Gastroesophageal sphincter (tissue), 4 donors: ENCODE results near the gene PTPN14. TPM values are rescaled to one million over a fixed set of nuclear protein-coding genes. Genes with fewer than 3 reads are reported as not detected.

Source experiments
- ATAC-seq: fragments of 150-250 bp; one replicate; pipeline ENCODE4 v1.9.1; 2016; ENCODE audit warnings: mild to moderate bottlenecking, moderate library complexity
- H3K27ac ChIP-seq, 4 donors: fragments of 200-600 bp; sonication (generic) in 3 of 4; 1 replicate in 3 of 4; 2 replicates in 1 of 4; pipeline ENCODE4 v1.5.1; 2016 to 2019
- H3K27me3 ChIP-seq: fragments of 200-600 bp; sonication (generic); one replicate; pipeline ENCODE4 v1.5.1; 2019
- H3K36me3 ChIP-seq, 2 donors: fragments of 200-600 bp; sonication (generic); one replicate each; pipeline ENCODE4 v1.5.1; 2019; ENCODE audit warnings: control low read depth in 1 of 2
- H3K4me1 ChIP-seq, 3 donors: fragments of 200-600 bp; sonication (generic); 1 replicate in 2 of 3; 2 replicates in 1 of 3; pipeline ENCODE4 v1.5.1; 2016 to 2019; ENCODE audit warnings: control low read depth in 2 of 3
- H3K4me3 ChIP-seq, 2 donors: fragments of 200-600 bp; sonication (generic); one replicate each; pipeline ENCODE4 v1.5.1; 2019; ENCODE audit warnings: mild to moderate bottlenecking in 1 of 2, moderate library complexity in 1 of 2
- H3K9me3 ChIP-seq, 3 donors: fragments of 200-600 bp; sonication (generic); one replicate each; pipeline ENCODE4 v1.5.1; 2017 to 2019; ENCODE audit warnings: control low read depth in 2 of 3
- EP300 ChIP-seq: sonication (generic); formaldehyde crosslinking; IDR thresholded peaks from one replicate; pipeline ENCODE4 v1.6.1; 2017; ENCODE audit warnings: antibody characterized with exemption, mild to moderate bottlenecking
- POLR2A ChIP-seq, 2 donors: fragments of 450-650 bp; IDR thresholded peaks; one replicate each; pipeline ENCODE4 v1.6.1; 2017; ENCODE audit warnings: antibody characterized with exemption in 2 of 2, mild to moderate bottlenecking in 2 of 2, moderate library complexity in 1 of 2
- POLR2AphosphoS5 ChIP-seq: sonication (generic); formaldehyde crosslinking; IDR thresholded peaks from one replicate; pipeline ENCODE4 v1.6.1; 2017; ENCODE audit warnings: antibody characterized with exemption
- WGBS, 2 donors: methylation state at CpG; one replicate each; pipeline ENCODE4 v1.1.5; 2018; ENCODE audit warnings: low coverage in 1 of 2; 5-methylcytosine and 5-hydroxymethylcytosine counted together
- total RNA-seq, 4 donors: library from RNA; depleted of rRNA; stranded (reverse); fragments of >200 nt; gene quantifications; one replicate each; pipeline ENCODE4 v1.1.0, GENCODE V29; 2016
- TF ChIP-seq, protein P1 (sequence below), 4 experiments: fragments of 200-600 bp in 2 of 4; fragments of 450-650 bp in 2 of 4; sonication (generic) in 1 of 4; IDR thresholded peaks; one replicate each; pipeline ENCODE4 v1.5.1; 2017 to 2019; ENCODE audit warnings: antibody characterized with exemption in 4 of 4, mild to moderate bottlenecking in 2 of 4, moderate library complexity in 2 of 4

The PTPN14 gene
- total RNA-seq, 4 donors from 2014 or later: 38.9 to 96.8 (median 75.4) TPM

DNA sequence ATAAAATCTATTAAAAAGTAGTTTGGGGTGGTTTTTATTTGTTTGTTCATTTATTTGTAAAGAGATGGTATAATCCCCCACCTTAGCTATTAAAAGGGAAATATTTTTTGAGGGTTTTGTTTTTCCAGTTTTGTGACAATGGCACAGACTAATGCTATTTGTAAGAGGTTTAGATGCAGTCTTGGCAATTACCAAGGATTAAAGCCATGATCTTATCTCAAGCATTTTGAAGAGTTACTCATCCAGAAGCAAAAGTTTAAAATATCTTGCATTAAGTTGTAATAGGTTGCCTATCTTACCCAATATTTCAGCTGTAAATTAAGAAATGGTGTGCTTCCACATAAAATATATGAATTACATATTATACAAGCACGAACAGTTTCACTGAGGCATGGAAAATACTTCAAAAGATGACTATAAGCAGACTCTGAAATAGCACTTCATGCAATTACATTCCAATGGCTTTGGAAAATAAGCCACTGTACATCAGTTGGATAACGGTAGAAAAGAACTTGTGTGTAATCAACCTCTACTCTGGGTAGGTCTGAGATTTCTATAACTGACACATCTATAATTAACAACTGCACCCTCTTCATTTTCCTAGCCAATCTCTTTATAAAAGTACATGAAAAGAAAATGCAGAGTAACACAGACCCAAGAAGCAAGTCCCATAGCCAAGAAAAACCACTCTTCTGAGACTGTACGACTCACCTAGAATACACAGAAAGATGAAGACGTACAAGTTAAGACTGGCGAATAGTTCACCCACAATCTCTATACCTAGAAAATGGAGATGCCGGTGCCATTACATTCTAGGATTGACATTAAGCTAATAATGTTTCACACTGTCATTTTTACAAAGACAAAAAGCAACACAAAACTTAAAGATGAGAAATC is 95.2 kb downstream of the PTPN14 start:
- H3K36me3 ChIP-seq: peaks cover 0 to 1% of the 10 kb centered on the region in 2 donors
- no peaks in the 10 kb centered on the region for H3K27me3 ChIP-seq
- 57 to 78% methylated on average over 6 of the region's 6 CpGs for WGBS, 2 donors
- H3K4me3 ChIP-seq: no peak overlapping the region
- ATAC-seq: no peak
- no peak for TF ChIP-seq POLR2AphosphoS5
- TF ChIP-seq, protein P1, sequence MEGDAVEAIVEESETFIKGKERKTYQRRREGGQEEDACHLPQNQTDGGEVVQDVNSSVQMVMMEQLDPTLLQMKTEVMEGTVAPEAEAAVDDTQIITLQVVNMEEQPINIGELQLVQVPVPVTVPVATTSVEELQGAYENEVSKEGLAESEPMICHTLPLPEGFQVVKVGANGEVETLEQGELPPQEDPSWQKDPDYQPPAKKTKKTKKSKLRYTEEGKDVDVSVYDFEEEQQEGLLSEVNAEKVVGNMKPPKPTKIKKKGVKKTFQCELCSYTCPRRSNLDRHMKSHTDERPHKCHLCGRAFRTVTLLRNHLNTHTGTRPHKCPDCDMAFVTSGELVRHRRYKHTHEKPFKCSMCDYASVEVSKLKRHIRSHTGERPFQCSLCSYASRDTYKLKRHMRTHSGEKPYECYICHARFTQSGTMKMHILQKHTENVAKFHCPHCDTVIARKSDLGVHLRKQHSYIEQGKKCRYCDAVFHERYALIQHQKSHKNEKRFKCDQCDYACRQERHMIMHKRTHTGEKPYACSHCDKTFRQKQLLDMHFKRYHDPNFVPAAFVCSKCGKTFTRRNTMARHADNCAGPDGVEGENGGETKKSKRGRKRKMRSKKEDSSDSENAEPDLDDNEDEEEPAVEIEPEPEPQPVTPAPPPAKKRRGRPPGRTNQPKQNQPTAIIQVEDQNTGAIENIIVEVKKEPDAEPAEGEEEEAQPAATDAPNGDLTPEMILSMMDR (IDR thresholded peaks at IDR 0.05): no peak
- no peak for TF ChIP-seq EP300
- no peak for TF ChIP-seq POLR2A (IDR thresholded peaks at IDR 0.05)
- no peak overlapping the region for H3K27ac ChIP-seq
- peaks cover 0 to 35% (median 6%) of the 10 kb centered on the region in 3 donors for H3K4me1 ChIP-seq
- no peaks in the 10 kb centered on the region for H3K9me3 ChIP-seq

DNA sequence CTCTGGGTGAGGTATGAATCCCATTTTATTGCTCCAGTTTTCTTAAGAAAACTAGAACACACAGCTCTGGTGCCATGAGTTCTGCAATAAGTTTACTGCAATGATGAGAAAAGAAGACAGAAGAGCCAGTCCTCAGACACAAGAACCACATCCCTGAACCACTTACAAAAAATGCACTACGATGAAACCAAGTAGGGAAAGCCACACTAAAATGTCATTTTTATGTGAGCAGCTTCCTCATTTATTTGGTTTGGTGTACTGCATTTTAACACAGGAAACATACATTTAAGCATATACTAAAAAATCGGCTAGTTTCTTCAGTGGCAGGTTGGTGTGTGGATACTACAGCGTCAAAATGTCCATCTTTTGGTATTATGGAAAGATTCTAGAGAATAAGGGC is 95.9 kb downstream of the PTPN14 start:
- 79 to 92% methylated on average over 3 of the region's 3 CpGs for WGBS, 2 donors
- Histone ChIP-seq H3K27me3 (no peaks in the 10 kb centered on the region), H3K9me3 (no peaks in the 10 kb centered on the region), H3K27ac (no peak overlapping the region), H3K36me3 (peaks cover 0 to 9% of the 10 kb centered on the region in 2 donors), H3K4me3 (no peak overlapping the region), H3K4me1 (peaks cover 0 to 35% (median 6%) of the 10 kb centered on the region in 3 donors)
- no peak for ATAC-seq
- TF ChIP-seq POLR2AphosphoS5 (no peak), POLR2A (IDR thresholded peaks at IDR 0.05) (no peak), EP300 (no peak)
- TF ChIP-seq, protein P1 (IDR thresholded peaks at IDR 0.05): no peak

DNA sequence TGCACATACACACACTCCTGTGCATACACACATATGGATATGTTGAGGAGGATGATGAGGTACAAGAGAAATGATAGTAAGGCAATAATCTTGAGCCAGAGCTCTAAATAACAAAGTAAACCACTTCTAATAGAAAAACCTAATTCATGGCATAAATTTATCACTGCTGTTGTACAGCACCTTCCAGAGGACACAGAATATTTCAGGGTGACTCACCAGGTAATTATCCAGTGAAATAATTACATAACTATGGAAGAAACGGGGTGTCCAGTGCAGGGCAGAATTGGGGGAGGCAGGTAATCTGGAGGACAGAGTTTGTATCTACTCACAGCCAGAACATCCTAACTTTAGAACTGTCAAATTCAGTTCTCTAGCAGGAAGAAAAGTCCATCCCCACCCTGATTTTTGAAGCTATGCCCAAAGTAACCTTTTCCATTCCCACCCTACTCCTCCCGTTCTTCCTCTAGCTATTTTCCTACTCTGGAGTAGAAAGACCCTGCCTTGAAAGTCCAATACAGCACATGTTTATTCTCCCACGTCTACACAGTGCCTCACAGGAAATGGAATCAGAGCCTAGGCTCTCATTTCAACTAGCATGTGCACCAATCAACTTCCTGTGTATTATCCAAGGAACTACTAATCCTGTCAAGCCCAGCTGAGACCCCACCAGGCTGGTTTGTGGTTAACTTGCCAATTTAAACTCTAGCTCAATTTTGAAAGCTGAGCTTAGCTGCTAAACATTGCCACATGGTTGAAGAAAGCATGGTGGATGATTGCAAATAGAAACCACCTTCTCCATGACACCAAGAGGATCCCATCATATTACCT is 96.6 kb downstream of the PTPN14 start:
- Histone ChIP-seq H3K36me3 (peaks cover 0 to 10% of the 10 kb centered on the region in 2 donors), H3K9me3 (no peaks in the 10 kb centered on the region), H3K27ac (peak overlapping the region in 1 of 4 donors; percentile 2), H3K4me1 (peaks cover 0 to 35% (median 6%) of the 10 kb centered on the region in 3 donors), H3K27me3 (no peaks in the 10 kb centered on the region), H3K4me3 (no peak overlapping the region)
- ATAC-seq: no peak
- TF ChIP-seq EP300 (no peak), POLR2AphosphoS5 (no peak), POLR2A (IDR thresholded peaks at IDR 0.05) (no peak)
- TF ChIP-seq, protein P1 (IDR thresholded peaks at IDR 0.05): no peak
- WGBS, 2 donors: 18 to 19% methylated on average over 1 to 3 of the region's 3 CpGs

DNA sequence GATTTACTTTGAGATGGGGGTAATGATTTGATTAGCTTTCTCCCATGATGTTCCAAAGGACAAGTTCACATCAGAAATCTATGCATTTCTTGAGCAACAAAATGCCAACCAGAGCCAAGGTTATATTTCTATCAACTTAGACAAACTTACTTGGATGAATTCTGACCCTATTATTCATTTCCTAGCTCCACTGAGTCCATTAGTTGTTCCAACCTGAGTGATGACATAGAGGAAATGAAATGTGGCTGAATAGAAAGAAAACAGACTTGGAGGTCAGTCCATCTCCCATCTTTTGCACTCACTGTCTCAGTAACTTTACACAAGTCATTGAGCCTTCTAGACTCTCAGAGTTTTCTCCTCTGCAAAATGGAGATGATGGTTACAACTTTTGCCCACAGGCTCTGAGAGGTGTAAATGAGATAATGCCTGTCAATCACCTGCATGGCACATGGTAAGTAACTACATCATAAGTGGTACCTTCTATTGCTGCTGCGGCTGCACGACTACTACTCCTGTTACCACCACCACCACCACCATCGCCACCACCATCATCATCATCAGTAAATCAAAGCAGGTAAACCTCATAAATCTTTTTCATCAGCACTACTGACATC is 98.2 kb downstream of the PTPN14 start:
- TF ChIP-seq, protein P1 (IDR thresholded peaks at IDR 0.05): no peak
- TF ChIP-seq POLR2A (IDR thresholded peaks at IDR 0.05) (no peak), EP300 (no peak), POLR2AphosphoS5 (no peak)
- Histone ChIP-seq H3K36me3 (peaks cover 0 to 10% of the 10 kb centered on the region in 2 donors), H3K9me3 (no peaks in the 10 kb centered on the region), H3K4me1 (peaks cover 0 to 35% (median 6%) of the 10 kb centered on the region in 3 donors), H3K27ac (no peak overlapping the region), H3K4me3 (no peak overlapping the region), H3K27me3 (no peaks in the 10 kb centered on the region)
- ATAC-seq: no peak
- 93% methylated on average over 2 of the region's 3 CpGs; no CpG with 5 or more reads in 1 of the 2 donors for WGBS, 2 donors
